GM12878 (cell line): ENCODE results near the gene ZNF267. TPM values are rescaled to one million over a fixed set of nuclear protein-coding genes. Genes with fewer than 3 reads are reported as not detected.

Experiments
- ATAC-seq: fragments of 200-7000 bp; cut with Tn5 transposase; 3 replicates; pipeline ENCODE4 v1.9.1; 2020; ENCODE audit warnings: mild to moderate bottlenecking, moderate library complexity
- BruUV-seq: library from RNA; stranded (reverse); fragments of 400-500 nt; replicated peaks from 2 replicates; lab custom pipeline; 2021; lab: Mats Ljungman, UMichigan
- CTCF ChIA-PET: fragments of 300-600 bp; sonication (Branson Sonifier 250); formaldehyde crosslinking; extraction: SDS; loops from one replicate; lab custom pipeline; 2021; ENCODE audit warnings: inconsistent platforms; lab: Yijun Ruan, JAX
- POLR2A ChIA-PET: fragments of 350-600 bp; formaldehyde crosslinking; extraction: SDS; loops from one replicate; lab custom pipeline; 2021; ENCODE audit warnings: inconsistent platforms; lab: Charles Lee
- RAD21 ChIA-PET: fragments of 300-600 bp; sonication (Branson Sonifier 250); formaldehyde crosslinking; loops from one replicate; lab custom pipeline; 2023; ENCODE audit warnings: antibody characterized with exemption; ENCODE audit not compliant: unreplicated experiment; lab: Charles Lee
- SMC1A ChIA-PET: fragments of 300-600 bp; sonication (Branson Sonifier 250); formaldehyde crosslinking; loops from one replicate; lab custom pipeline; 2023; ENCODE audit not compliant: unreplicated experiment, uncharacterized antibody; lab: Charles Lee
- DNase-seq: peaks from one replicate; pipeline ENCODE4 v3.0.0-alpha.2; 2011; ENCODE audit warnings: low read depth, low spot score
- FAIRE-seq: peaks from 3 replicates; lab custom pipeline; 2011; peaks lifted over from hg19 to GRCh38; lab: Jason Lieb, UNC
- H2AFZ ChIP-seq: 2 replicates; pipeline ENCODE4 v1.6.0; 2011; ENCODE audit warnings: low read depth, low read length, control low read depth; ENCODE audit not compliant: control insufficient read depth
- H3K27ac ChIP-seq: 2 replicates; pipeline ENCODE4 v1.5.1; 2011; ENCODE audit warnings: control low read depth; ENCODE audit not compliant: control insufficient read depth, insufficient read depth
- H3K27me3 ChIP-seq, 2 experiments: replicated peaks in 1 of 2; 2 replicates each; pipeline versions ENCODE4 v1.6.0 to v1.6.1; 2011; ENCODE audit warnings: low read length in 1 of 2; ENCODE audit not compliant: control insufficient read depth in 2 of 2, insufficient read depth in 2 of 2
- H3K36me3 ChIP-seq, 2 experiments: 2 replicates each; pipeline ENCODE4 v1.5.1; 2011; ENCODE audit warnings: low read length in 1 of 2; ENCODE audit not compliant: control insufficient read depth in 2 of 2, insufficient read depth in 2 of 2
- H3K4me1 ChIP-seq: 2 replicates; pipeline ENCODE4 v1.6.1; 2011; ENCODE audit warnings: mild to moderate bottlenecking, low read length, moderate library complexity, mixed read lengths; ENCODE audit not compliant: control insufficient read depth, insufficient read depth
- H3K4me2 ChIP-seq: 2 replicates; pipeline ENCODE4 v1.6.0; 2011; ENCODE audit warnings: control low read depth; ENCODE audit not compliant: control insufficient read depth, insufficient read depth
- H3K4me3 ChIP-seq: fragments of 200-600 bp; sonication (generic); 2 replicates; pipeline ENCODE4 v1.5.1; 2016
- H3K79me2 ChIP-seq: 2 replicates; pipeline ENCODE4 v1.6.0; 2011; ENCODE audit warnings: low read length; ENCODE audit not compliant: control insufficient read depth, insufficient read depth
- H3K9ac ChIP-seq: 2 replicates; pipeline ENCODE4 v1.8.0; 2011; ENCODE audit warnings: low read length, control low read depth, mixed read lengths; ENCODE audit not compliant: control insufficient read depth, insufficient read depth
- H3K9me3 ChIP-seq: replicated peaks from 3 replicates; pipeline ENCODE4 v1.5.1; 2011; ENCODE audit warnings: mild to moderate bottlenecking, low read length; ENCODE audit not compliant: control insufficient read depth, insufficient read depth
- H4K20me1 ChIP-seq: 2 replicates; pipeline ENCODE4 v1.6.0; 2011; ENCODE audit not compliant: control insufficient read depth, insufficient read depth
- BHLHE40 ChIP-seq, 2 experiments: fragments of 450-650 bp in 1 of 2; IDR thresholded peaks; 2 replicates each; pipeline ENCODE4 v1.6.1; 2011 to 2017; ENCODE audit warnings: low read depth in 2 of 2, borderline replicate concordance in 1 of 2, improper control_type of control experiment in 1 of 2, low read length in 1 of 2, mild to moderate bottlenecking in 1 of 2
- BRCA1 ChIP-seq: IDR thresholded peaks from 2 replicates; pipeline ENCODE4 v1.6.1; 2011; ENCODE audit warnings: low read depth, low read length, improper control_type of control experiment
- CEBPZ ChIP-seq: fragments of 150-350 bp; IDR thresholded peaks from 2 replicates; pipeline ENCODE4 v1.6.1; 2016; ENCODE audit warnings: low read depth, low read length
- EZH2 ChIP-seq: IDR thresholded peaks from 2 replicates; pipeline ENCODE4 v1.6.1; 2012; ENCODE audit warnings: low read depth, mild to moderate bottlenecking, control low read depth, inconsistent platforms, low read length, borderline replicate concordance; ENCODE audit not compliant: control insufficient read depth
- HCFC1 ChIP-seq: fragments of 150-350 bp; IDR thresholded peaks from 2 replicates; pipeline ENCODE4 v1.6.1; 2014; ENCODE audit warnings: low read length
- HDAC2 ChIP-seq: fragments of 200-600 bp; sonication (generic); IDR thresholded peaks from 2 replicates; pipeline ENCODE4 v1.6.1; 2017
- HDAC6 ChIP-seq: fragments of 200-600 bp; sonication (generic); IDR thresholded peaks from one replicate; pipeline ENCODE4 v1.8.0; 2017; ENCODE audit warnings: antibody characterized with exemption; ENCODE audit not compliant: unreplicated experiment
- IRF3 ChIP-seq: fragments of 450-650 bp; IDR thresholded peaks from 2 replicates; pipeline ENCODE4 v1.6.1; 2014; ENCODE audit warnings: mild to moderate bottlenecking
- IRF4 ChIP-seq: IDR thresholded peaks from 2 replicates; pipeline ENCODE4 v1.6.1; 2011; ENCODE audit warnings: low read depth, low read length
- IRF5 ChIP-seq: fragments of 450-650 bp; IDR thresholded peaks from 2 replicates; pipeline ENCODE4 v1.6.1; 2017; ENCODE audit warnings: borderline replicate concordance
- KDM1A ChIP-seq: fragments of 200-600 bp; sonication (generic); IDR thresholded peaks from 2 replicates; pipeline ENCODE4 v1.6.1; 2016; ENCODE audit warnings: borderline replicate concordance
- MYC ChIP-seq: IDR thresholded peaks from 2 replicates; pipeline ENCODE4 v1.6.1; 2011; ENCODE audit warnings: mild to moderate bottlenecking, low read length, moderate library complexity, inconsistent platforms; ENCODE audit not compliant: insufficient read depth, insufficient replicate concordance, insufficient read length, severe bottlenecking
- NFYA ChIP-seq: IDR thresholded peaks from 2 replicates; pipeline ENCODE4 v1.6.1; 2011; ENCODE audit warnings: low read depth, mild to moderate bottlenecking, low read length, improper control_type of control experiment, borderline replicate concordance
- NFYB ChIP-seq: IDR thresholded peaks from 2 replicates; pipeline ENCODE4 v1.6.1; 2011; ENCODE audit warnings: low read depth, mild to moderate bottlenecking, low read length, improper control_type of control experiment, moderate library complexity; ENCODE audit not compliant: insufficient read depth
- NR2F1 ChIP-seq: fragments of 450-650 bp; conservative IDR thresholded peaks from 2 replicates; pipeline ENCODE4 v1.6.1; 2017; ENCODE audit warnings: mild to moderate bottlenecking
- ZSCAN29 ChIP-seq: fragments of 450-650 bp; IDR thresholded peaks from 2 replicates; pipeline ENCODE4 v1.6.1; 2017; ENCODE audit warnings: mild to moderate bottlenecking, moderate library complexity
- WGBS: methylation state at CpG from one replicate; pipeline ENCODE4 v1.1.6; 2016; ENCODE audit warnings: low lambda C conversion rate; ENCODE audit not compliant: insufficient replicate concordance, insufficient coverage; ENCODE audit errors: missing lambda C conversion rate; 5-methylcytosine and 5-hydroxymethylcytosine counted together
- in situ Hi-C: fragments of 300-500 bp; cut with MboI; formaldehyde crosslinking; loops from 9 replicates; pipeline ENCODE4 v1.14.3; 2018; ENCODE audit warnings: mixed read lengths
- intact Hi-C: fragments of 100-400 bp; cut with micrococcal nuclease; formaldehyde crosslinking; loops from one replicate; pipeline ENCODE4 v1.14.2; 2022; ENCODE audit not compliant: unreplicated experiment
- polyA plus RNA-seq, 11 experiments: library from polyadenylated mRNA; depleted of rRNA in 4 of 11; unstranded in 6 of 11; stranded (reverse) in 5 of 11; fragments of >200 nt; fragmentation: Nextera tagmentation in 4 of 11; fragmentation: Illumina TruSeq in 1 of 11; extraction: Ambion mirVana in 4 of 11; extraction: Trizol in 1 of 11; gene quantifications; 1 replicate in 1 of 11; 2 replicates in 10 of 11; pipeline versions ENCODE4 v1.2.1 to v1.2.3, GENCODE V29; 2011 to 2016; ENCODE audit warnings: inconsistent platforms in 2 of 11, missing spikeins in 2 of 11, low read depth in 1 of 11
- total RNA-seq, 4 experiments: library from RNA; depleted of rRNA in 3 of 4; stranded (reverse); fragments of >200 nt in 3 of 4; fragmentation: Illumina TruSeq in 1 of 4; extraction: Trizol in 1 of 4; gene quantifications; 2 replicates each; pipeline versions ENCODE4 v1.2.1 to v1.2.3, GENCODE V29; 2013 to 2021

Gene ZNF267
- total and polyA plus RNA-seq, 10 of the 15 experiments (the other 5 are each of a cell fraction or from before 2014, with no cell fraction given), result 16.3 to 54.6 (median 29.6) TPM

- in situ Hi-C loops, result loop anchor here (10.0 to 25.0 kb wide), 11 partner anchors 58 to 1790 kb away; partner anchors contain the start of genes CFAP119, FBRS, ITGAL and ITGAX
- intact Hi-C loops, result loop anchor here (10.0 kb wide), 4 partner anchors 522 to 922 kb away; partner anchors contain the start of genes FUS, ITGAX, KAT8 and SETD1A
- SMC1A ChIA-PET, result interaction anchor here (0.8 to 6.1 kb wide), 5 partner anchors 10 to 437 kb away, joined by 3 to 37 read pairs (median 4); partner anchors contain the start of gene ARMC5
- peak; percentile 15 to 41; a peak in 1 of 4 replicates for TF ChIP-seq BHLHE40 (IDR thresholded peaks at IDR 0.05; ENCODE audit: borderline replicate concordance in 1 of 2, low read depth in 2 of 2, low read length in 1 of 2)
- no peak for TF ChIP-seq BRCA1
- no peak for TF ChIP-seq HDAC2
- no peak for TF ChIP-seq IRF5
- no peak for TF ChIP-seq KDM1A
- no peak for TF ChIP-seq CEBPZ
- no peak for TF ChIP-seq MYC
- TF ChIP-seq NFYA, result no peak
- no peak for TF ChIP-seq HCFC1
- no peak for TF ChIP-seq HDAC6
- TF ChIP-seq NFYB, result no peak
- no peak for TF ChIP-seq IRF3
- TF ChIP-seq IRF4, result peak; percentile 97
- TF ChIP-seq EZH2, result no peak
- TF ChIP-seq ZSCAN29, result no peak
- TF ChIP-seq NR2F1, result peak; percentile 37; the same call in 1 of the 2 replicates
Observed at GRCh38 chr16:31876951-31877828, 3.6 kb downstream of the ZNF267 start.

More at GRCh38 chr16:31876951-31877828, 3.6 kb downstream of the ZNF267 start:
- Histone ChIP-seq H3K4me2 (peak overlapping the region; percentile 77), H4K20me1 (peaks cover 4% of the 10 kb centered on the region; the same call in 1 of the 2 replicates), H3K9me3 (peaks cover 20% of the 10 kb centered on the region), H3K9ac (peak overlapping the region; percentile 97), H3K27ac (peak overlapping the region; percentile 99), H2AFZ (no peak overlapping the region), H3K4me1 (peaks cover 22% of the 10 kb centered on the region), H3K36me3 (peaks cover 5 to 32% of the 10 kb centered on the region in 2 experiments), H3K4me3 (peak overlapping the region; percentile 94), H3K27me3 (no peaks in the 10 kb centered on the region), H3K79me2 (peaks cover 89% of the 10 kb centered on the region)
- CTCF ChIA-PET, result interaction anchor here (0.6 to 2.8 kb wide), 9 partner anchors 9 to 735 kb away, joined by 3 to 17 read pairs (median 4); no protein-coding TSS in a partner anchor
- POLR2A ChIA-PET, result interaction anchor here (0.6 to 2.3 kb wide), 7 partner anchors 8 to 785 kb away, joined by 3 to 9 read pairs (median 4); partner anchors contain the start of gene ARMC5
- WGBS, result under 1% methylated on average over 5 of the region's 5 CpGs
- FAIRE-seq (peak; percentile 81), ATAC-seq (peak; percentile 62), DNase-seq (peak; percentile 94)
- TSS peak; percentile 92 for BruUV-seq
- RAD21 ChIA-PET, result interaction anchor here (0.6 to 1.8 kb wide), 8 partner anchors 8 to 735 kb away, joined by 3 to 12 read pairs (median 3); a partner anchor contains a TSS
